Measurements from ENCODE around the gene CCDC88C.

The CCDC88C gene

DNA sequence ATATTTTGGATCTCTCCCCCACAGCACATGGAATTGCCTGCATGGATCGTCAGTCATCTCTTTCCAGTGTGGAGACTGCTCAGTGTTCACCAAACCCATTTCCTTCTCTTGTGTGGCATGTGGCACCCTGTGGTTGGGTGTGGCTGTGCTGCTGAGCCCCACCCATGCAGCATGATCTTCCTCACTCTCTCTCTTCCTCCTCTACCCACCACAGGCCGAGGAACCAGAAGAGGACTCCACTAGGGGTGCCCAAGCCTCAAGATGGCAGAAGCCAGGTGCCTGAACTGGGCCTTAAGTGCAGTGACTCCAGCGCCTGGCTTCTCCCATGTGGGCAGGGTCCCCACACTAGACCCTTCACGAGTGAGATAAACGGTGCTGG is 106.3 kb downstream of the CCDC88C start:
- DNase-seq (ENCODE audit: low read depth, low spot score): no peak

DNA sequence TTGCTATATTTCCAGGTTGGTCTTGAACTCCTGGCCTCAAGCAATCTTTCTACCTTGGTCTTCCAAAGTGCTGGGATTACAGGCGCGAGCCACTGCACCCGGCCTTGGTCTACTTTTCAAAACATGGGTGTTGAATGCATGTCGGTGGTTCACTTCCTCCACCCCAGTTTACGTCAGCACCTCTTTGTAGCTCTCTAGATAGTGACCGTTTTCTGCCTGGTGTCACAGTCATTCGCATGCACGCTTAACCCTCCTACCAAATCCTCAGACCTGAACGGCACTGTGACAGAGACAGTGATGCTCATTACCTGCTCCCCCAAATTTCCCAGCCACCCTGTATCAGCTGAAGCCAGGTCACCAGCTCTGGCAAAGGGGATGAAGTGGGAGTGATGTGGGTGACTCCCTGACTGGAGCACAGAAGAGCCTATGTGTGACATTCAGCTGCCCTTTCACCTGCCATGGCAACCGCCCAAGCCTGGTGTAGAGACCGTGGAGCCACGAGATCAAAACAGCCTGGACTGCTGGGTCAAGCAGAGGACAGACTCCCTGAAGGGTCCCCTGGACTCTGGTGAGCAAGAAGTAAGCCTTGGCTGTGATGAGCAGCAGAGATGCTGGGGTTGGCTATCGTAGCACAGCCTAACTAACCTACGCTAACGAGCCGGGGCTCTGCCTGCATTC is 106.9 kb downstream of the CCDC88C start:
- no peak for DNase-seq (ENCODE audit: low read depth, low spot score)

DNA sequence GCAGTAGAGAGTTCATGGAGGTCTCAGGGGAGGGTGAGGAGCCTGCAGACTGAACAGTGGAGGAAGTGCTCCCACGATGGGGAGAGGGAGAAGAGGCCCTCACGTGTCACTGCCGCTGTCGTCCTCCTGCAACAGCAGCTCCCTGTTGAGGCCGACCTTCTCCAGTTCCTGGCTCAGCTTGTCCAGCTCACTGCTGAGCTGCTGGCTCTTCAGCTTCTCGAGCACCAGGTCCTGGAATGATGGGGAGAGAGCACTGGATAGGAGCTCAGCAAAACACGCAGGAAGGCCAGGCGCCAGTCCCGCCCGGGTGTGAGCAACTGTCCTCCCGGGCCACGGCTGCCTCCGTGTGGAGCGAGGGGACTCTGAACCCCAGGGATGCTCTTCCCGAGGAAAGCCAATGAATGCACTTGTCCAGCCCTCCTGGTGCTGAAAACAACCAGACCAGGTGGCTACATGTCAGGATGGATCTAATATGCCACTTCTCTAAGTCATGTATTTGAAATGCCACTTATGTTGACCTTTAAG is 107.8 kb downstream of the CCDC88C start:
- DNase-seq (ENCODE audit: low read depth, low spot score): no peak

DNA sequence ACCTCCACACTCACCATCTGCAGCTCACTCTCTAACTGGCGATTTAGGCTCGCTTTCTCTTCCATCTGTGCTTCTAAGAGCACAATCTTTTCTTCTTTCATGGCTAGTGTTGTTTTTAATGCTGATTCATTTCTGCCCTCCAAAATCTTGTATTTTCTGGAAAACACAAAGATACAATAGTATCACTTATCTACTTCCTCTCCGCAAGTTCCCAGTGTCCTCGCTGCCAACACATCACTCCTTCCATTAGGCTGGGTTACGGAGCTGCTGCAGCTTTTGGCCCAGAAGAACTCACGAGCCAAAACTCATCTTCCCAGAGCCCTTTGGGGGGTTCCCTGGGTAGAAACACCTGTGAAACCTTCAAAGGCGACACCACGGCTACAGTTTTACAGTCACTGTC is 109.3 kb downstream of the CCDC88C start:
- DNase-seq (ENCODE audit: low read depth, low spot score): no peak

DNA sequence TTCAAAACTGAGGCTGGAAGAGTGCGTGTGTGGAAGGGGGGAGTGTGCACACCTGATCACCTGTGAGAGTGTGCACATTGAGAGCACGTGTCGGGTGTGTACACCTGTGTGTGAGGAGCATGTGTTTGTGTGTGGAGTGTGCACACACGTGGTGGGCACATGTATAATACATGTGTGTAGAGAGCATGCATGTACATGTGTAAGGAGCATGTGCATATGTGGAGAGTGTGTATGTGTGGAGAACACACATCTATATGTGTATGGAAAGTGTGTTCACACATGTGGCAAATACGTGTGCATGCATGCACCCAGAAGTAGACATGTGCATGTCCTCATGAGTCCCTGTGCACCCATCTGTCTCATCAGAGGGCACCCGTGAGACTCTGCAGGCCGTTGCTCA is 110.0 kb downstream of the CCDC88C start:
- DNase-seq (ENCODE audit: low read depth, low spot score): no peak

DNA sequence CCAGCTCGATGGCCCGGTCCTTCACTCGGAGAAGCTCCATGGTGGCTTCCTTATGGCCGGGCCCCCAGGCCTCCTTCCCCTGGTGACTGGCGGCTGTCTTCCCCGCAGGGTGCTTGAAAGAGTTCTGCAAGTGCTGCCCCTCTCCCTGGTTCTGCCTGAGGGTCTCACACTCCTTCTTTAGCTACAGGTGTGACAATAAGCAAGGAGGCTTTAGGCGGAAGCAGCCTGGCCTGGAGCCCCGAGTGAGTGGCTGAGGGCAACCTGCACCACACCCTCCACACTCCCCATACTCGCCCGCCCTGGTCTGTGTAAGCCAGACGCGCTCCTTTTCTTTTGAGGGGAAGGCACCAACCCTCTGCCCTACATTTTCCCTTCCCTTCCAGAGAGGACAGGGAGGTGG is 110.6 kb downstream of the CCDC88C start:
- no peak for DNase-seq (ENCODE audit: low read depth, low spot score)

DNA sequence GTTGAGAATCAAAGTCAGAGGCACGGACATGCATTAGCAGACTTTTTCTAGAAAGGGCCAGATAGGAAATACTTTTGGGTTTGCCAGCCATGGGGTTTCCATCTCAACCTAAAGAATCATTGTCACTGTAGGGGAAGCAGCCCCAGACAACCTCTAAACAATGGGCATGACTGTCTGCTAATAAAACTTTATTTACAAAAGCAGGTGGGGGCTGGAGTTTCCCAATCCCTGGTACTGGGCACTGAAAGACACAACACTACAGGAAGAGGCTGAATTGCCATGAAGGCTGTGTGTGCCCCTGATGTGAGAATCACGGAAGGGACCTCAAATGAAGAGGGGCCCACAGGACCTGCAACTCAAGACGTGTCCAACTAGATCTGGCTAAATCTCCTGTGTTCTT is 111.1 kb downstream of the CCDC88C start:
- DNase-seq (ENCODE audit: low read depth, low spot score): no peak

DNA sequence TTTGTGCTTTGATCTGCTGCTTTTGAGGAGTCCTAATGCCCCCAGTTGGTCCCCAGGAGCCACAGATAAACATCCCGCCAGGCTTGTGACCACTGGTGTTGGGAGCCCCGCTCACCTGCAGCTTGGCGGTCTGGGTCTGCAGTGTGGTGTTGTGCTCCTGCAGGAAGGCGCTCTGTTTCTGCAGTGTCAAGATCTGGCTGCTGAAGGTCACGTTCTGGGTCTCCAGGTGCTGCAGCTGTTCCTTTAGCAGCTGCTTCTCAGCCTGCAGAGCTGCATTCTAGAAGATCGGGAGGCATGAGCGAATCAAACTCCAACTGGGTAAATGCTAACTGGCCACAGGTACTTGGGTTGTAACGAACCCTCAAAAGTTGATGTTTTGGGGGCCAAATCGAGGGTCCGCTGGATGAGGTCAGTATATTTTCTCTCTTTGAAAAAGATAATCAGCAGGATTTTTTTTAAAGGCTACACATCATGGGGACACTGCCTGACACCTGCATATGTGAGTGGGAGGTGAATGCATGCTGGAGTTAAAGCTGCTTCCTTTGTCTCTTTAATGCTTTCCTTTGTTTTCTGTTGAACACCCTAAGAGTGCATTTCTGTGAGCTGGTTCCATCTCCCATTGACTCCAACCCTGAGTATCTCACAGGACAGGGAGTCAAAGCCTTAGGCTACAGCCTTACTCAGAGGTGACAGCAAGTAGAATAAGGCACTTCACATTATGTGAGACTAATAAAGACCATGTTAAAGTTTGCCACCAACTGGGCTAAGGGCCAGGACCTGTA is 111.8 kb downstream of the CCDC88C start:
- no peak for DNase-seq (ENCODE audit: low read depth, low spot score)

DNA sequence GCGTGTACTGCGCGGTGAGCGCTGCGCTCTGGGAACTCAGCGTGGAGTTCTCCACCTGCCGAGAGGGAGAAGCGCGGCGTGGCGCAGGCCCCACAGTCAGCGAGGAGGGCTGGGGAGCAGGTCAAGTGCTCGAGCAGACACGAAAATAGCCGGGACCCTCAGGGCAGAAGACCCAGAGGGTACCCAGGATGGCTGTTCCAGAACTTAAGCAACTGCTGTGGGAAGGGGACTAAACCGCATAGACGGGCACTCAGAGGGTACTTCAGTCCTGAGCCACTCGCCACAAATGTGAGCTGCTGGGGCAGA is 113.7 kb downstream of the CCDC88C start:
- no peak for DNase-seq (ENCODE audit: low read depth, low spot score)

DNA sequence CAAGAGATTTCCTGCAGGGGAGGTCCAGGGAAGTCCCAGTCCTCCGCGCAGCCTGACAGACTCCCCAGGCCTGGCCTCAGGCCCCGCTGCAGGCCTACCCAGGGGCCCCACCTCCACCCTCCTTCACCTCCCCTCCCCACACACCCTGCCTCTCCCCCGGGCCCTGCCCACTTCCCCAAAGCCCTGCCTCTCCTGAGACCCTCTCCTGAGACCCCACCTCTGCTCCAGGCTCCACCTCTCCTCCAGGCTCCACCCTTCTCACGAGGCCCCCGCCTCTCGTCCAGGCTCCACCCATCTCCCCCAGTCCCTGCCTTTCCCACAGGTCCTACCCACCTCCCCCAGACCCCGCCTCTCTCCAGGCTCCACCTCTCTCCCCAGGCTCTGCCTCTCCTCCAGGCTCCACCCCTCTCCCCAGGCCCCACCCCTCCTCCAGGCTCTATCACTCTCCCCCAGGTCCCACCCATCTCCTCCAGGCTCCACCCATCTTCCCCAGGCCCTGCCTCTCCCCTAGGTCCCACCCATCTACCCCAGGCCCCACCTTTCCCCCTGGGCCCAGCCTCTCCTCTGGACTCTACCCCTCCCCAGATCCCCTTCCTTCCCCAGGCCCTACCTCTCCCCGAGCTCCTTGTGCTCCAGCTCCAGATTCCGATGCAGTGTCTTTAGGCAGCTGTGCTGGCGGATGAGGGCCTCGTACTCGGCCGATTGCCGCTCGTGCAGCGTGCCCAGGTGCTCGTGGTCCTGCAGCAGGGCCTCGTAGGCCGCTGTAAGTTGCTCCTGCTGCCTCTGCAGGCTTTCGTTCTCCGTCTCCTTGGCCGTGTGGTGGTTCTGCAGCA is 114.3 kb downstream of the CCDC88C start:
- no peak for DNase-seq (ENCODE audit: low read depth, low spot score)

DNA sequence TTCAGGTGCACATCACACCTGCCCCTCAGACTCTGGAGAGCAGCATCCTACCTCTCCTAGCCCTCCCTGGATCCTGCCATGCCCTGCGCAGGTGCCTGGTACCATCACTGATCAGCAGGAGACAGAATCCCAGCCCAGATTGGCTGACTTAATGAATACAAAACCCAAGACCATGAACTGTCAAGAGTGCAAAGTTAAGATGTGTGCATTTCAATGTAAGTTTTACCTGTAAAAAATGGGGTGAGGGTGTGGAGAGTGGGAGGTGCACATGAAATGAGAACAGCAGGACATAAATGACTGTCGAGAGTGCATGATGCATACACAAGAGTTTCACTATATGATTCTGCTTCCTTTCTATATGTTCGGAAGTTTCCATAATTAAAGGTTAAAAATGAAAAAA is 115.2 kb downstream of the CCDC88C start:
- DNase-seq (ENCODE audit: low read depth, low spot score): no peak

DNA sequence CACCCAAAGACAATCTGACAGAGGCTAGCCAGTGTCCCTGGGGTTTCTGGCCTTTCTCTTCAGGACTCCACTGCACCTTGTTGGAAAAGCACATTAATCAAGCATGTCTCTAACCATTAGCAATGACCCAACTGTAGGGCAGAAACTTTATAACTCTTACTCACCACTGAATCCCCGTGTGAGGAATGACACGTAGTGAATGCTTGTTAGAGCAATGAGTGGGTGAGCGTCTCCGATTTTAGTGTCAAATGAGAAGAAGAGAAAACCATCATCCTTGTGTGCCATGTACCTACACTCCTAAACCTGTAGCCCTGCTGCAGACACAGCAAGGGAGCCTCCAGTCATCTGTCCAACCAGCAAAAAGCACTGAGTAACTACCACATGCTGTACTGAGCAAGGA is 116.7 kb downstream of the CCDC88C start:
- no peak for DNase-seq (ENCODE audit: low read depth, low spot score)

DNA sequence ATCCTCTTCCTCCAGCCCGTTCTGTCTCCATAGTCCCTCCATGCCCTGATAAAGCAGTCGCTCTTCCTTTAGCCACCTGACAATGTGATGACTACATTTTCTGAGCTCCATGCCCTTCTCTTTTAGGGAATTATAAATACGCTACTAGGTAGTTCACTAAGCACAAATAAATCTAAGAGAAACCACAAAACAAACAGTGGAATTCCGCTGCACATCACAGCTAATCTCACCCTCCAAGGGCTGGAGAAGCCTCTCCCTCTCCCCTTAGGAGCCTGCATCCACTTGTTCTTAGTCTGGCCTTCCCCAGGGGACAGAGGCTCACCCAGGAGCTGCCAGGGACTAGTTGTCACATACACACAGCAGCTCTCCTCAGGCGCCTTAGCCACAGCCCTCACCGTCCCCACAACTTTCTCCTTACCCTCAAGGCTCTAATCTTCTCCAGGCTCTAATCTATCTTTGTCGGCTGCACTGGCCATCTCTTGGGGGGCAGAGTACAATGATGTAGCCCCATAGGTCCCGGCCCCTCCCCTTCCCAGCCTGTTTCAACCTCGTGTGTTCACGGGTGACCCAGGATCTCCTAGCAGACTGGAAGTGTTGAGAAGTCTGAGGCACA is 117.2 kb downstream of the CCDC88C start:
- no peak for DNase-seq (ENCODE audit: low read depth, low spot score)

DNA sequence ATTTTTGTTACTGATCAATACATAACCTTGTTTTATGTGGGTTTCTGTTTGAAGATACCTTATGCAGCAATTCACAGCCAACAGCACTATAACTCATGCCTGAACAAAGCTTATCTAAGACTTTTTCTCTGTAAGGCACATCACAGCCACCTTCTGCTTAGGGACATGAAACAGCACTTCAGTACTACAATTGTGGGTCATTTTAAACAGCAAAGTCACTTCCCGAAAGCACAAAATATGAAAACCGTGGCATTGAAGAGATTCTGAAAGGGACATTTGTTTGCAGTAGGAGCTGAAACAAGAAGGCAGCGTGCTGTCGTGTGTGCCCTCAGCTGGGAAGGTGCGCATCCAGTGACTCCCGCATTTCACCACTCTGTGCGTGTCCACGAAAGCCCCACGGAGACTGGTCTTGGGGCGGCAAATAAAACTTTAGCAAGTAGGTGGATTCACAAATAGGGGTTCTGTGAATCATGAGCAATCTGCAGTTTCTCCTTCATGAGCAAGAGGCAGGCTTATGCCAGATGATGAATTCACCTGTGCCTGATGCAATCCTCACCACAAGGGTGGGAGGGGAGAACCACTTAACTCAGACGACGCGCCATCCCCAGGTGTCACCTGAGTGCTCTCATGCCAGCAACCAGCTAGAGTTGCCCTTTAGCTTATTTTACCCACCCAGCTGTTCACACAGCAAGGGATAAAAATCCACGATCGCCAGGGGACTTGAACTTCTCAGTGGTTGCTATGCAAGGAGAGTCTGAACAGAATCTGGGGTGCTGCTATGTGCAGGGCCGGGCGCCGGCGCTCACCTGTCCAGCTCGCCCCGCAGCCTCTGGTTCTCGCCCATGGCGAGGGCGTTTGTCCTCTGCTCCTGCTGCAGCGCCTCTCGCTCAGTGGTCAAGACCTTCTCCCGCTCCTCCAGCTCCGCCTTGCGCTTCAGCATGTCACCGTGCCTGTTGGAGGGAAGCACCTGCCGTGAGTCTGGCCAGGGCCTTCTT is 118.2 kb downstream of the CCDC88C start:
- DNase-seq (ENCODE audit: low read depth, low spot score): no peak

DNA sequence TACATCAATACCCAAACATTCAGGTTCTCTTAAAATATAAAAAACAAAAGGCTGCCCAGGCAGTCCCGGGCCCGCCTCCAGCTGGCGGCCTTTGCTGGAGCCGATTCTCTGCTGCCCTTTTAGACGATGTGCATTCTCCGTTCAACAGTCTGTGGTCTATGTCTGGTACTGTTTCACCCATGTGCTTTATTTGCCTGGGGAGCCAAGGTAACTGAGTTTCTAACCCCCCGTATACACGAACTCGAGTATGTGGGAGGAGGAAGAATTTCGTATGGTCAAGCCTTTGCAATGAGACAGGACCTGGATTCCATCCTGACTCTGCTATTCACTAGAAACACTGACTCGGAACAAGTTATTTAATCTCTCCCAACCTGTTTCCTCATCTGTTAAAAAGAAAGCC is 119.0 kb downstream of the CCDC88C start:
- DNase-seq (ENCODE audit: low read depth, low spot score): no peak

DNA sequence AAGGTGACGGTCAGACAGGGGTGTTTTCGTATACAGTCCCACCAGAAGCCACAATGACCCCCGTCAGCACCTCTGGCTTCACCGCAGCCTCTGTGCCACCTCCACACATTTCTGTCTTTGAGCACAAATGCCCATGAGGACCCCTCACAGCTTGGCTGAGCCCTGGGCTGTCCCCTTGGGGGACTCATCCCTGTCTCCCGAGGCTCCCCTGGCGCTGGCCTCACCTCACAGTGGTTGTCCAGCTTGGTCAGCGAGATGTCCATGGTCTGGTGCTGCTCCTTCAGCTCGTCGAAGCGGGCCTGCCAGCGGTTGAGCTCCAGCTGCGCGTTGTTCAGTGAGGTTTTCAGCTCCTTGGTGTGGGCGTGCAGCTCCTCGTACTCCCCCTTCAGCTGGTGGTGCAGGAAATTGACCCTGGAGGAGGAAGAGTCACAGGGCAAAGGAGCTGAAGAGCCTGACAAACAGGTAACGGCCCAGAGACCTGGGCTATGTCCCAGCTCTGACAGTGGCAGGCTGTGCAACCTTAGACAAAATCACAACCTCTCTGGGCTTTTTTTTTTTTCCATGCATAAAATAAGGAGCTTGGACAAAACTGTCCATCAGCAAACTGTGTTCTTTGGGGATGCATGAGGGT is 120.4 kb downstream of the CCDC88C start:
- no peak for DNase-seq (ENCODE audit: low read depth, low spot score)

DNA sequence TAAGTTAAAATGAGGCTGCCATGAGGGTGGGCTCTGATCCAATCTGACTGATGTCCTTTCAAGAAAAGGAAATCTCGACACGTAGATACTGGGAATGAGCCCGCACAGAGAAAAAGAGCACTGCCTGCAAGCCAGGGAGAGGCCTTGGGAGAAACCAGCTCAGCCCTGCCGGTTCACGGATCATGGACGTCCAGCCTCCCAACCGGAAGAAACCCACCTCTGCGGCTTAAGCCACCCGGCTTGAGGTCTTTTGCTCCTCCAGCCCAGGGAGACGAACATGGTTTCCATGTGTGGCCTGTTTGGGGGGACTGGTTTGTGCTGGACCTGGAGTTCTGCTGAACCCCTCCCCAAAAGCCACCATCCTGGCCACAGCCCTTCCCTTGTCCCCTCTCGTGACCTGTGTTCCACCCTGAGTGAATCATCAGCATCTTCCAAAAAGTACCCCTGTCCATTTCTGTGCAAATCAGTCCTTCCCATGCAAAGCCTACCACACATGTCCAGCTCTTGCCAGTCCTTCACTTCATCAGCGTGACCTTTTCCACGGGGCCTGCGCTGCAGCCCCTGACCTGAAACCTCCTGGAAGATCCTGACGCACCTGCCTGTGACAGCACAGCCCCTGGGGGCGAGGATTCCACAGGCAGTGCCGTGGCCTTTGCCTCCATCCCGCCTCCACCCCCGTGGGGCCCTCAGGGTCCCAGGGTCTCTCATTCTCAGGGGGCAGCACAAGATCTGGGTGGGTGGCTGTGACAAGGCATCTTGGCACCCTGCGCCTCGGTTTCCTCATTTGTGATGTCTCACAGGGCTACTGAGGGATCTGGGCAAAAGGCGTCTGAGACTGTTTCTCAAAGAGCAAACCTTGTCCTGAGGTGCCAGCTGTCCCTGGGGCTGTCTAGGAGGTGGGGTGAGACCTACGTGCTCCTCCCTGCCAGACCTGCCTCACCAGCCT is 121.5 kb downstream of the CCDC88C start:
- no peak for DNase-seq (ENCODE audit: low read depth, low spot score)

DNA sequence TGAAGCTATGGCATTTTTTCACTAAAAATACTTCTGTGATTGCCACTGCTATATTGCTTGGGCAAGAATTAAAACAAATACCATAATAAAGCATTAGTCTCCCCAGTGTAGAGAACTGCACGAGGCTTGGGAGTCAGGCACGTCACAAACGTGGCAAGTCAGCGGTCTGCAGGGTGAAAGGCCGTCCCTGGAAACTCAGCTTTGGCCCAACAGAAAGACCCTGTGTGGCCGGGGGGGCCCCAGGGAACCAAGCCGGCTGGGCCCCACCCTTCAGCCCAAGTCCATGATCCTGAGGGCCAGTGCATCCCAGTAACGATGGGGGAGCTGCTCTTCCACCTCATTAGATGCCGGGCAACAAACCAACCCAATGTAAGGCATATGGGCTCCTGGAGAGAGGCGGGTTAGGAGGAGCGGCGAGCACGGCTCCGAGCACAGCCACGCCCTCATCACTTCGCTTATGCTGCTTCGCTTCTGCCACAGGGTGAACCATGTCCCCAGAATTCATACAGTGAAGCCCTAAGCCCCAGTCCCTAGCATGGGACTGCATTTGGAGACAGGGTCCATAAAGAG is 122.3 kb downstream of the CCDC88C start:
- DNase-seq (ENCODE audit: low read depth, low spot score): no peak

DNA sequence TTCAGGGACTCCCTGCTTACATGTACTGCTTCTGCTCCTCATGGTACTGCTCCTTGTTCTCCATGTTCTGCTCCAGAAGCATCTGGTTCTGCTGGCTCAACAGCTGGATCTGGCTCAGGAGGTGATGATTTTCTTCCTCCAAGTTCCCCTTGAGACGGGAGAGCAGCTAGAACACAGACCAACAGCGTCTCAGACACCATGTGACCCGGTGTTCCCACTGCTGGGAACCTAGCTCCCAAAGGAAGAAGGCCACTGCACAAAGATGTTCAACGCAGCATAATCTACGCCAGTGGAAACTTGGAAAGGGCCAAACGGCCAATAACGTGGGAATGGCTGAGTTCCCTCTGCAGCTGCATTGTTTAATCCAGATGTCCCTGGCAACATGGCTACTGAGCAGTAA is 123.5 kb downstream of the CCDC88C start:
- no peak for DNase-seq (ENCODE audit: low read depth, low spot score)
